Parathyroid adenoma (tissue), 2 donors: Measurements from ENCODE around the gene TBCEL.
"Not testable (repeated sequence)": the region's sequence is repeated elsewhere in the genome, so short reads cannot be mapped to it uniquely, and the experiment has no call there.

ENCODE experiments used
- H2AFZ ChIP-seq: fragments of 300-600 bp; sonication (generic); one replicate; pipeline ENCODE4 v1.7.0; 2017; ENCODE audit warnings: antibody characterized with exemption, mild to moderate bottlenecking
- H3K27ac ChIP-seq: fragments of 300-600 bp; sonication (generic); one replicate; pipeline ENCODE4 v1.7.0; 2017
- H3K27me3 ChIP-seq: fragments of 300-600 bp; sonication (generic); one replicate; pipeline ENCODE4 v1.7.0; 2017; ENCODE audit warnings: low read length; ENCODE audit not compliant: control insufficient read depth, insufficient read depth
- H3K36me3 ChIP-seq: fragments of 300-600 bp; sonication (generic); one replicate; pipeline ENCODE4 v1.7.0; 2017; ENCODE audit warnings: low read length; ENCODE audit not compliant: control insufficient read depth, insufficient read depth
- H3K4me1 ChIP-seq: fragments of 300-600 bp; sonication (generic); one replicate; pipeline ENCODE4 v1.7.0; 2017; ENCODE audit warnings: control low read depth
- H3K4me2 ChIP-seq: fragments of 300-600 bp; sonication (generic); one replicate; pipeline ENCODE4 v1.7.0; 2017; ENCODE audit warnings: low read length
- H3K4me3 ChIP-seq: fragments of 300-600 bp; sonication (generic); one replicate; pipeline ENCODE4 v1.7.0; 2017; ENCODE audit warnings: low read depth, low read length
- H3K79me2 ChIP-seq: fragments of 300-600 bp; sonication (generic); one replicate; pipeline ENCODE4 v1.7.0; 2017; ENCODE audit warnings: control low read depth
- H3K9ac ChIP-seq: fragments of 300-600 bp; sonication (generic); one replicate; pipeline ENCODE4 v1.7.0; 2017; ENCODE audit warnings: mild to moderate bottlenecking
- H3K9me3 ChIP-seq: fragments of 300-600 bp; sonication (generic); one replicate; pipeline ENCODE4 v1.7.0; 2017; ENCODE audit warnings: low read length; ENCODE audit not compliant: control insufficient read depth
- CTCF ChIP-seq: fragments of 300-600 bp; sonication (generic); IDR thresholded peaks from one replicate; pipeline ENCODE4 v1.7.0; 2017; ENCODE audit warnings: antibody characterized with exemption, mild to moderate bottlenecking
- donor health status: primary hyperparathyroidism.

The TBCEL gene

DNA sequence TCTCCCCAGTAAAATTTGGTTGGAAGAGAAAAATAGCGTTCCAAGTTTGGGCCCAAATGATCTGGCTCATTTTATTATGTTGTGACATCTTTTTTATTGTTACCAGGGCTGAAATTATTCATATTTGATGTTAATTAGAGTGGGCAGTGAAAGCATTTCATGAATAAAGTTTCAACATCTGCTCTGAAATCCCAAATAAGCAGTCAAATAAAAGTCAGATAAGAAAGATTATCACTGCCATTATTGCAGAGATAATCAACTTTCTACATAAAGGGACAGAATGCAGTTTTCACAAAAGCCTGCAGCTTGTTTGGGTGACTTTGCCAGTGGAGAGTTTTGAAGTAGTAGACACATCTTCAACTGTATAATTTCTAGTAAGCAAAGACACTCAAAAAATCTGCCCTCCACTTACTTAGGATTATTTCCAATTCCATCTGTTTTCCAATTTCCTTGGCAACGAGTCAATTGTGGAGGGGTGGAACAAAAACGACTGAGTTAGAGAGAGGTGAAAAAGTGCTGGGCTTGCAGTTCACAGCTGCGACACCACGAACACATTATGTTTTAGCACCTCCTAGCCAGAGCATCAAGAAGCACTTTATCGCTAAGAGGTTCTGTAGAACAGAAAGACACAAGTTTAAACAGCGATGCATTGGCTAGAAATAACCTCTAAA, 86.1 kb downstream of the TBCEL start:
- H3K79me2 ChIP-seq, result no peaks in the 10 kb centered on the region

DNA sequence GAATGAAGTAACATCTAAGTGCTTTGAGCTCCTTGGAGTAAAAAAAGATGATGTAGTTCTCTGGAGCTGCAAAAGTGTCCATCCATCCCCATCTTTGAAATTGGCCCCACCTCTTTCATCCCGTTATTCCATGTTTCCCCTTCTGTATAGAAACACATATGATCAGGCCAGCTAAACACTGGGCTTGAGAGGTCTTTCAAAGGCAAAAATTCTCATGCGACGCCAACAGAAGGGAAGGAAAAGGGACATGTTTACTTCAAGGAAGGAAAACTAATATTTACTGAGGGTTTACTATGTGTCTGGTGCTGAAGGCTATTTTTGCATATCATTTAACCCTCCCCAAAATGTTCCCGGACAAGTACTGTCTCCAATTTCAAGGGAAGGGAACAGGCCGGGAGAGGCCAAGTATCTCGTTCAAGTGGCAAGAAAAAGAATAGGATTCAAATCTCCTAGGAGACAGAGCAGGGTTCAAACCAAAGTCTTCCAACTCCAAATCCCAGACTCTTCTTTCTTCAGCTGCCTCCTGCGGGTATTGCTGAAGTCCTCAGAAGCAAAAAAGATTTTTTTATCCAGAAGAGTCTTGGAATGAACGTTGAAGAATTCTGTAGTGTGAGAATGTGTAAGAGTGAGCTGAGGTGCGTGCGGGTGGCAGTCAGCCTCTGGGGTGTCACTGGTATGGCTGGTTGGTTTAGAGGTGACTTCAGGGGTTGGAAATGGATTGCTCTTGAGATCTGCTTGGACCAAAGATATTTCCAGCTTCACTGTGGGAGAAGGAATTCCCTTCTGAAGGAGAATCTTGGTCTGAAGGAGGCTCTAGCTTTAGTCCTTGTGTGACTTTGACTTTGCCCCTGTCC, 87.2 kb downstream of the TBCEL start:
- Histone ChIP-seq H3K9me3 (no peaks in the 10 kb centered on the region), H3K4me1 (no peaks in the 10 kb centered on the region), H3K9ac (no peak overlapping the region), H3K4me2 (no peak overlapping the region), H3K27me3 (no peaks in the 10 kb centered on the region), H2AFZ (no peak overlapping the region), H3K36me3 (no peaks in the 10 kb centered on the region), H3K4me3 (no peak overlapping the region), H3K79me2 (no peaks in the 10 kb centered on the region), H3K27ac (no peak overlapping the region)
- TF ChIP-seq CTCF, result no peak

More for the DNA sequence above, 86.1 kb downstream of the TBCEL start:
- no peak overlapping the region for H3K4me3 ChIP-seq
- TF ChIP-seq CTCF, result no peak
- no peaks in the 10 kb centered on the region for H3K27me3 ChIP-seq
- H3K36me3 ChIP-seq, result no peaks in the 10 kb centered on the region
- no peak overlapping the region for H3K4me2 ChIP-seq
- H3K9ac ChIP-seq, result no peak overlapping the region
- H2AFZ ChIP-seq, result no peak overlapping the region
- H3K27ac ChIP-seq, result no peak overlapping the region
- H3K9me3 ChIP-seq, result no peaks in the 10 kb centered on the region
- H3K4me1 ChIP-seq, result no peaks in the 10 kb centered on the region

DNA sequence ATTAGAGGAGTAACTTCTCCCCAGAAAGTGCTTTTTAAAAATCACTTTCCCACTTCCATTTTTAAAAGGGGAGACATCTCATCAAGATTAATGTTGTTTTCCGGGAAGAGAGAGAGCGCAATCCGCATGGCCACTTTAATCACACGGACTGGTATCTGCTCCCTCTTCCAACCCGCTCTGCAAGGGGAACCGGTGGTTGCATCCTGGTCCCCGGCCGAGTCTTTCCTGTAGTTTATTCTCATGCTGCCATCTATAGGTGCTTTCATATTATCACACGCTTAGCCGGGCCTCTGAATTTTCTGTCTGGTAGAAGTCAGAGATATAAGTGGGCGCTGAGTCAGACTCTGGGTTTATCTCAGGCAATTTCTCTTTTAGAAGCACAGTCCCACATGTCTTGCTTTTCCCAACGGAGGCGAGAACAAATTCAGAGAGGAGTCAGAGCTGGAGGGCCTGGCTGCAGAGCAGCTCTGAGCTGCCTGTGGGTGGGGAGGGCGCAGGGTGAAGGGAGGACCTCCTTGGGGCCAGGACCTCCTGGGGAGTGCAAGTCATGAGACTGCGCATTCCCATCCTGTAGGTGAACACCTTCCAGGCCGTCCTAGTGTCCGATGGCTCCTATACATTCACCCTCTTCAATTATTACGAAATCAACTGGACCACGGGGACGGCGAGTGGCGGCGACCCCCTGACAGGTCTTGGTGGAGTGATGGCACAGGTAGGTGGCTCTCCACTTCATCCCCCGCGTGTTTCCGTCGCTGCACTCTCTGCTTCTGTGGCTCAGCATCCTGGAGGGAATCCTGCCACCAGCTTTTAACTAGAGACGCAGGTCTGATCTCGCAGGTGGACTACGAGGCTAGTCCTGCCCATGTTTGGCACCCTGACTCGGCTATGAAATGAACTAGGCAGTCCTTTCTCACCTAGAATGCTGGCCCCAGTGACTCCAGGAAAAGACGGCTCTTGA, 88.9 kb downstream of the TBCEL start:
- Histone ChIP-seq H3K4me3 (no peak overlapping the region), H2AFZ (no peak overlapping the region), H3K27ac (no peak overlapping the region), H3K36me3 (no peaks in the 10 kb centered on the region), H3K4me1 (no peaks in the 10 kb centered on the region), H3K4me2 (no peak overlapping the region), H3K9me3 (no peaks in the 10 kb centered on the region), H3K27me3 (no peaks in the 10 kb centered on the region), H3K9ac (no peak overlapping the region), H3K79me2 (no peaks in the 10 kb centered on the region)
- TF ChIP-seq CTCF, result peak; percentile 49

DNA sequence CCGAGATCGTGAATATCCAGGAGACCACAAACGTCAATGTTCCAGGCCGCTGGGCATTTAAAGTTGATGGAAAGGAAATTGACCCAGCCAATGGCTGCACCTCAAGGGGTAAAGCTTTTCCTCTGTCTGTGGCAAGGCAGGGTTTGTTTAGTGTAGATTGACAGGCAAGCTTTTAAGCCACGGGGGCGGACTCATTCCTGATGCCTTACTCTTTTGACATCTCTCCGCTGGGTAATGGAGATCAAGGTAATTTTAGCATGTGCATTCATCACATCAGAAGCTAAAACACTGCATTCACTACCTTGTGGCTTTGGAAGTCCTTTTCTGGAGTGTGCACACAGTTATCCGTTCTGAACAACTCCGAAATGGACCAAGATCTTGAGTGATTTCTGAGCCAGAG, 89.7 kb downstream of the TBCEL start:
- no peaks in the 10 kb centered on the region for H3K9me3 ChIP-seq
- no peaks in the 10 kb centered on the region for H3K4me1 ChIP-seq
- no peaks in the 10 kb centered on the region for H3K79me2 ChIP-seq
- no peak for TF ChIP-seq CTCF
- no peak overlapping the region for H3K4me2 ChIP-seq
- no peak overlapping the region for H2AFZ ChIP-seq
- no peak overlapping the region for H3K4me3 ChIP-seq
- no peaks in the 10 kb centered on the region for H3K36me3 ChIP-seq
- no peaks in the 10 kb centered on the region for H3K27me3 ChIP-seq
- H3K9ac ChIP-seq, result no peak overlapping the region
- H3K27ac ChIP-seq, result no peak overlapping the region

- H2AFZ ChIP-seq, H3K4me2 ChIP-seq, H3K9me3 ChIP-seq, H3K36me3 ChIP-seq, H3K4me3 ChIP-seq, H3K79me2 ChIP-seq, H3K27me3 ChIP-seq, H3K9ac ChIP-seq, H3K27ac ChIP-seq, H3K4me1 ChIP-seq: not testable (repeated sequence)
Observed at GRCh38 chr11:121115024-121115423, 91.1 kb downstream of the TBCEL start.
